HG03025 (cell line): ENCODE measurements around the gene DCX.
"Not testable (repeated sequence)": the region's sequence is repeated elsewhere in the genome, so short reads cannot be mapped to it uniquely, and the experiment has no call there.

ENCODE experiments used
- ATAC-seq: cut with Tn5 transposase; IDR thresholded peaks from one replicate; pipeline ENCODE4 v1.9.1; 2021; ENCODE audit warnings: mild to moderate bottlenecking, moderate library complexity; ENCODE audit not compliant: unreplicated experiment, low FRiP score

DCX gene

GRCh38 chrX:111375747-111376146 lies 36.2 kb downstream of the DCX start:
- ATAC-seq: no peak

GRCh38 chrX:111372086-111372485 lies 39.9 kb downstream of the DCX start:
- ATAC-seq: no peak

- ATAC-seq: no peak
Measured at GRCh38 chrX:111365770-111366325, 46.1 kb downstream of the DCX start.

- ATAC-seq: no peak
Measured at GRCh38 chrX:111363741-111364140, 48.3 kb downstream of the DCX start.

- ATAC-seq: no peak
Measured at GRCh38 chrX:111361751-111362150, 50.2 kb downstream of the DCX start.

- ATAC-seq: no peak
Measured at GRCh38 chrX:111360839-111361238, 51.2 kb downstream of the DCX start.

GRCh38 chrX:111355523-111356115 lies 56.4 kb downstream of the DCX start:
- ATAC-seq: no peak

- ATAC-seq: no peak
Measured at GRCh38 chrX:111354496-111354895, 57.5 kb downstream of the DCX start.

GRCh38 chrX:111353793-111354192 lies 58.2 kb downstream of the DCX start:
- ATAC-seq: no peak

GRCh38 chrX:111352424-111352823 lies 59.6 kb downstream of the DCX start:
- no peak for ATAC-seq

- ATAC-seq: no peak
Measured at GRCh38 chrX:111349934-111350333, 62.1 kb downstream of the DCX start.

- ATAC-seq: no peak
Measured at GRCh38 chrX:111349101-111349500, 62.9 kb downstream of the DCX start.

GRCh38 chrX:111348429-111348828 lies 63.6 kb downstream of the DCX start:
- ATAC-seq: no peak

- not testable (repeated sequence) for ATAC-seq
Measured at GRCh38 chrX:111346150-111346549, 65.8 kb downstream of the DCX start.

GRCh38 chrX:111340054-111340453 lies 71.9 kb downstream of the DCX start:
- no peak for ATAC-seq

GRCh38 chrX:111339212-111339611 lies 72.8 kb downstream of the DCX start:
- no peak for ATAC-seq

GRCh38 chrX:111338095-111338698 lies 73.8 kb downstream of the DCX start:
- ATAC-seq: no peak

- ATAC-seq: no peak
Measured at GRCh38 chrX:111337067-111337637, 74.8 kb downstream of the DCX start.

- no peak for ATAC-seq
Measured at GRCh38 chrX:111336141-111336540, 75.9 kb downstream of the DCX start.

GRCh38 chrX:111329370-111329769 lies 82.6 kb downstream of the DCX start:
- no peak for ATAC-seq

- ATAC-seq: no peak
Measured at GRCh38 chrX:111328858-111329257, 83.1 kb downstream of the DCX start.
